ENCODE results near the gene GPX7.

DNA sequence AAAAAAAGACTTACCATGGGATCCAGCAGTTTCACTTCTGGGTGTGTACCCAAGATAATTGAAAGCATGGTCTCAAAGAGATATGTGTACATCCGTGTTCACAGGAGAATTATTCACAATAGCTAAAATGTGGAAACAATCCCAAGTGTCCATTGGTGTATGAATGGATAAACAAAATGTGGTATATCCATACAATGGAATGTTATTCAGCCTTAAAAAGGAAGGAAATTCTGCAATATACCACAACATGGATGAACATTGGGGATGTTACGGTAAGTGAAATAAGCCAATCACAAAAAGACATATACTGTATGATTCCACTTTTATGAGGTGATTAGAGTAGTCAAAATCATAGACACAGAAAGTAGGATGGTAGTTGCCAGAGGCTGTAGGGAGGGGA, 42.3 kb upstream of the GPX7 start:
- TF ChIP-seq POLR2AphosphoS5 (IDR thresholded peaks at IDR 0.05): no peak
- no peak for TF ChIP-seq EP300 (IDR thresholded peaks at IDR 0.05)

Data from sigmoid colon (tissue), 4 donors.